HepG2 (cell line): ENCODE measurements around the gene NSD1. TPM values are rescaled to one million over a fixed set of nuclear protein-coding genes. Genes with fewer than 3 reads are reported as not detected.

Experiments
- CC2D1A ChIP-seq: sonication (generic); formaldehyde crosslinking; IDR thresholded peaks from 2 replicates; pipeline ENCODE4 v1.8.1; 2023; ENCODE audit warnings: mild to moderate bottlenecking, missing genetic modification reagents
- CHCHD3 ChIP-seq: sonication (generic); formaldehyde crosslinking; IDR thresholded peaks from 2 replicates; pipeline ENCODE4 v1.8.0; 2022; ENCODE audit warnings: mild to moderate bottlenecking, missing genetic modification reagents, moderate library complexity
- KLF13 ChIP-seq: sonication (generic); formaldehyde crosslinking; IDR thresholded peaks from 2 replicates; pipeline ENCODE4 v1.4.0; 2020; ENCODE audit warnings: mild to moderate bottlenecking, missing genetic modification reagents
- ONECUT2 ChIP-seq: sonication (generic); formaldehyde crosslinking; IDR thresholded peaks from 2 replicates; pipeline ENCODE4 v1.4.0; 2020; ENCODE audit warnings: missing genetic modification reagents
- REPIN1 ChIP-seq: sonication (generic); formaldehyde crosslinking; IDR thresholded peaks from 2 replicates; pipeline ENCODE4 v1.8.0; 2022; ENCODE audit warnings: missing genetic modification reagents, low read depth, mild to moderate bottlenecking, borderline replicate concordance
- SMAD3 ChIP-seq: sonication (generic); formaldehyde crosslinking; IDR thresholded peaks from 2 replicates; pipeline ENCODE4 v1.4.0; 2020; ENCODE audit warnings: missing genetic modification reagents
- SMC3 ChIP-seq: IDR thresholded peaks from 2 replicates; pipeline ENCODE4 v1.6.1; 2011; ENCODE audit warnings: low read length, improper control_type of control experiment
- SOX6 ChIP-seq, 2 experiments: fragments of 450-650 bp in 1 of 2; sonication (generic) in 1 of 2; formaldehyde crosslinking in 1 of 2; IDR thresholded peaks; 2 replicates each; pipeline versions ENCODE4 v1.4.0 to v1.6.1; 2017 to 2020; ENCODE audit warnings: antibody characterized with exemption in 1 of 2, mild to moderate bottlenecking in 1 of 2, missing genetic modification reagents in 1 of 2
- SP5 ChIP-seq: IDR thresholded peaks from 2 replicates; pipeline ENCODE4 v1.6.1; 2016; ENCODE audit warnings: low read depth, borderline replicate concordance
- ZNF225 ChIP-seq: sonication (generic); formaldehyde crosslinking; IDR thresholded peaks from 2 replicates; pipeline ENCODE4 v1.4.0; 2020; ENCODE audit warnings: mild to moderate bottlenecking, missing genetic modification reagents
- ZNF772 ChIP-seq: sonication (generic); formaldehyde crosslinking; IDR thresholded peaks from 2 replicates; pipeline ENCODE4 v1.5.0; 2020; ENCODE audit warnings: mild to moderate bottlenecking, missing genetic modification reagents
- polyA plus RNA-seq, 8 experiments: library from polyadenylated mRNA; depleted of rRNA in 3 of 8; stranded (reverse) in 7 of 8; unstranded in 1 of 8; fragments of >200 nt; fragmentation: Illumina TruSeq in 4 of 8; extraction: Trizol in 4 of 8; gene quantifications; 2 replicates each; pipeline versions ENCODE4 v1.2.1 to v1.2.3, GENCODE V29; 2011 to 2016; ENCODE audit warnings: low read depth in 4 of 8, missing spikeins in 1 of 8, mixed read lengths in 1 of 8; ENCODE audit not compliant: insufficient read depth in 1 of 8
- total RNA-seq, 5 experiments: library from RNA; depleted of rRNA; stranded (reverse); fragments of >200 nt; fragmentation: Illumina TruSeq; extraction: Trizol; gene quantifications; 2 replicates each; pipeline ENCODE4 v1.2.3, GENCODE V29; 2016; ENCODE audit warnings: low read depth in 1 of 5
- TF ChIP-seq, protein P1 (sequence below): sonication (generic); formaldehyde crosslinking; IDR thresholded peaks from 2 replicates; pipeline ENCODE4 v1.4.0; 2020; ENCODE audit warnings: mild to moderate bottlenecking, missing genetic modification reagents
- TF ChIP-seq, protein P2 (sequence below): sonication (generic); formaldehyde crosslinking; IDR thresholded peaks from 2 replicates; pipeline ENCODE4 v1.5.0; 2020; ENCODE audit warnings: mild to moderate bottlenecking, missing genetic modification reagents
- TF ChIP-seq, protein P3 (sequence below): sonication (generic); formaldehyde crosslinking; IDR thresholded peaks from 2 replicates; pipeline ENCODE4 v1.5.0; 2020; ENCODE audit warnings: missing genetic modification reagents
- TF ChIP-seq, protein P4 (sequence below): sonication (generic); formaldehyde crosslinking; IDR thresholded peaks from 2 replicates; pipeline ENCODE4 v1.5.0; 2020; ENCODE audit warnings: mild to moderate bottlenecking, missing genetic modification reagents, borderline replicate concordance

NSD1 gene
- total and polyA plus RNA-seq, 2 of the 13 experiments (the other 11 are each of a cell fraction or from before 2014, with no cell fraction given): 0.01 to 0.09 TPM

DNA sequence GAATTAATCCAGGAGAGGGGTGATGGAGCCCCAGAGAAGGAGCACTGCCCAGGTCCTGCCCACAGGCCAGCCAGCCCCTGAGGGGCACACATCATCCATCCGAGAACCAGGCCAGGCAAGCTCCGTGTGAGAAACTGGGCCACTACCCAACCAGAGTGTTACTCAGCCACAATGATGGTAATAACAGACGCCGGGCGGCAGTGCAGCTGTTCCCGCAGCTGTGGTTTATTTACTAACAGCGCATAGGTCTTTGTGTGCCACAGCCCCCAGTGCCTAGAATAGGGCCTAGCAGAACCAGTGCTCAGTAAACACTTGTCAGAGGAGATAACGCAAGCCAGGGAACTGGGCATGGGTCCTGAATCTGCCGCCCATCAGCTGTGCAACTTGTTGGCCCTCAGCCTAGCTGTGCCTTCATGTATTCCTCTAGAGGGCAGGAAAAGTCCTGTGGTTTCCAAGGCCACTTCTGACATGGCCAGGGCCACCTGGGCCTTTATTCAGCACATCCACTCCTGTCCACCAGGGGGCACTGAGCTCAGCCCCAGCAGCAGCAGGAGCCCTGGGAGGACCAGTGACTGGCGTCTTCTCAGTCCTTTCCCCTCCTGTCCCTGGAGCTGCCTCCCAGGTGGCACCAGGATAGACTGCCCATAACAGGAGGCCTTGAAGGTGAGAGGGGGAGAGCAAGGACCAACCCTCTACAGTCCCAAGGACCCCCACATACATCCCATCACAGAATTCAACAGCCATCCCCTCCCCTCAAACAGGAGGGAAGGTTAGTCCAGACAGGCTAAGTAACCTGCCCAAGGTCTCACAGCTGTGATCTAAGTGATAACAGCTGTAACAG, 176.0 kb downstream of the NSD1 start (continued):
- TF ChIP-seq, protein P1, sequence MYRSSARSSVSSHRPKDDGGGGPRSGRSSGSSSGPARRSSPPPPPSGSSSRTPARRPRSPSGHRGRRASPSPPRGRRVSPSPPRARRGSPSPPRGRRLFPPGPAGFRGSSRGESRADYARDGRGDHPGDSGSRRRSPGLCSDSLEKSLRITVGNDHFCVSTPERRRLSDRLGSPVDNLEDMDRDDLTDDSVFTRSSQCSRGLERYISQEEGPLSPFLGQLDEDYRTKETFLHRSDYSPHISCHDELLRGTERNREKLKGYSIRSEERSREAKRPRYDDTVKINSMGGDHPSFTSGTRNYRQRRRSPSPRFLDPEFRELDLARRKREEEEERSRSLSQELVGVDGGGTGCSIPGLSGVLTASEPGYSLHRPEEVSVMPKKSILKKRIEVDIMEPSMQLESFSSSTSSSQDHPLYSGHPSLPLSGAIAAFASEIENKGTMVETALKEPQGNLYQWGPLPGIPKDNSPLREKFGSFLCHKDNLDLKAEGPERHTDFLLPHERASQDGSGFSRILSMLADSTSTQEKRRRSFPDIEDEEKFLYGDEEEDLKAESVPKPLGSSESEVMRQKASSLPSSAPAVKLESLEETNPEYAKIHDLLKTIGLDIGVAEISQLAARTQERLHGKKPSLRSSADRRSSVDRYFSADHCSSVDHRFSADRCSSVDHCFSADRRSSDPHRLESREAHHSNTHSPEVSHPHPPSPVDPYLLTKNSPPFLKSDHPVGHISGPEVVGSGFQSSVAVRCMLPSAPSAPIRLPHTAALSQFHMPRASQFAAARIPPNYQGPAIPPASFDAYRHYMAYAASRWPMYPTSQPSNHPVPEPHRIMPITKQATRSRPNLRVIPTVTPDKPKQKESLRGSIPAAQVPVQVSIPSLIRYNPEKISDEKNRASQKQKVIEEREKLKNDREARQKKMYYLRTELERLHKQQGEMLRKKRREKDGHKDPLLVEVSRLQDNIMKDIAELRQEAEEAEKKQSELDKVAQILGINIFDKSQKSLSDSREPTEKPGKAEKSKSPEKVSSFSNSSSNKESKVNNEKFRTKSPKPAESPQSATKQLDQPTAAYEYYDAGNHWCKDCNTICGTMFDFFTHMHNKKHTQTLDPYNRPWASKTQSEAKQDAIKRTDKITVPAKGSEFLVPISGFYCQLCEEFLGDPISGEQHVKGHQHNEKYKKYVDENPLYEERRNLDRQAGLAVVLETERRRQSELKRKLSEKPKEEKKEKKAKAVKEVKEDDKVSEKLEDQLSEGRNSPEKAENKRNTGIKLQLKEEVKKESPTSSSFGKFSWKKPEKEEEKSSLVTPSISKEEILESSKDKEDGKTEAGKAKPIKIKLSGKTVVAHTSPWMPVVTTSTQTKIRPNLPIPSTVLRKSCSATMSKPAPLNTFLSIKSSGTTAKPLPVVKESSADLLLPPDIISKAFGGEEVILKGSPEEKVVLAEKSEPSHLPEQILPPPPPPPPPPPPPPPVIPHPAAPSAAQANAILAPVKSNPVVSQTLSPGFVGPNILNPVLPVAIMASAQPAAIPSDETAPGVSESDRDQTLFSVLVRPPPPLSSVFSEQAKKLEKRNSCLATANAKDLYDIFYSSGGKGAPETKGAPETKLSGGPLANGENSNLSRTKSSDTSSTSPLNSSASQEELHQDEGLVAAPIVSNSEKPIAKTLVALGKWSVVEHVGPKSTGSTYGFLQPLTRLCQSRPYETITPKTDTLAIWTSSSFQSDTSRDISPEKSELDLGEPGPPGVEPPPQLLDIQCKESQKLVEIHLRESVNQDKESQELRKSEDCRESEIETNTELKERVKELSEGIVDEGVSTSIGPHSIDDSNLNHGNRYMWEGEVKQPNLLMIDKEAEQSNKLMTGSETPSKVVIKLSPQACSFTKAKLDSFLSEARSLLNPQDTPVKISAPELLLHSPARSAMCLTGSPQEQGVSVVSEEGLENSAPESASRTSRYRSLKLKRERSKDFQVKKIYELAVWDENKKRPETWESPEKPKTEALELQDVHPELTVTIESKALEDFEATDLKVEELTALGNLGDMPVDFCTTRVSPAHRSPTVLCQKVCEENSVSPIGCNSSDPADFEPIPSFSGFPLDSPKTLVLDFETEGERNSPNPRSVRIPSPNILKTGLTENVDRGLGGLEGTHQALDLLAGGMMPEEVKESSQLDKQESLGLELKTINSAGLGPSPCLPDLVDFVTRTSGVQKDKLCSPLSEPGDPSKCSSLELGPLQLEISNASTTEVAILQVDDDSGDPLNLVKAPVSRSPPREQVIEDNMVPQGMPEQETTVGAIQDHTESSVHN: no peak
- TF ChIP-seq, protein P2, sequence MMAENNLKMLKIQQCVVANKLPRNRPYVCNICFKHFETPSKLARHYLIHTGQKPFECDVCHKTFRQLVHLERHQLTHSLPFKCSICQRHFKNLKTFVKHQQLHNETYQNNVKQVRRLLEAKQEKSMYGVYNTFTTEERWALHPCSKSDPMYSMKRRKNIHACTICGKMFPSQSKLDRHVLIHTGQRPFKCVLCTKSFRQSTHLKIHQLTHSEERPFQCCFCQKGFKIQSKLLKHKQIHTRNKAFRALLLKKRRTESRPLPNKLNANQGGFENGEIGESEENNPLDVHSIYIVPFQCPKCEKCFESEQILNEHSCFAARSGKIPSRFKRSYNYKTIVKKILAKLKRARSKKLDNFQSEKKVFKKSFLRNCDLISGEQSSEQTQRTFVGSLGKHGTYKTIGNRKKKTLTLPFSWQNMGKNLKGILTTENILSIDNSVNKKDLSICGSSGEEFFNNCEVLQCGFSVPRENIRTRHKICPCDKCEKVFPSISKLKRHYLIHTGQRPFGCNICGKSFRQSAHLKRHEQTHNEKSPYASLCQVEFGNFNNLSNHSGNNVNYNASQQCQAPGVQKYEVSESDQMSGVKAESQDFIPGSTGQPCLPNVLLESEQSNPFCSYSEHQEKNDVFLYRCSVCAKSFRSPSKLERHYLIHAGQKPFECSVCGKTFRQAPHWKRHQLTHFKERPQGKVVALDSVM (CRISPR knock-in tag): no peak
- TF ChIP-seq SOX6 (IDR thresholded peaks at IDR 0.05): no peak
- peak; percentile 44; the same call in 1 of the 2 replicates for TF ChIP-seq SOX6 (CRISPR knock-in tag; IDR thresholded peaks at IDR 0.05)
- peak; percentile 60; the same call in 1 of the 2 replicates for TF ChIP-seq SMC3
- no peak for TF ChIP-seq ZNF225 (CRISPR knock-in tag)
- TF ChIP-seq SP5 (CRISPR knock-in tag): no peak
- TF ChIP-seq ONECUT2 (CRISPR knock-in tag): no peak
- 0 out of 2 replicates have a peak, but pooled peaks have one; percentile 49 for TF ChIP-seq CC2D1A
- no peak for TF ChIP-seq KLF13
- TF ChIP-seq, protein P3, sequence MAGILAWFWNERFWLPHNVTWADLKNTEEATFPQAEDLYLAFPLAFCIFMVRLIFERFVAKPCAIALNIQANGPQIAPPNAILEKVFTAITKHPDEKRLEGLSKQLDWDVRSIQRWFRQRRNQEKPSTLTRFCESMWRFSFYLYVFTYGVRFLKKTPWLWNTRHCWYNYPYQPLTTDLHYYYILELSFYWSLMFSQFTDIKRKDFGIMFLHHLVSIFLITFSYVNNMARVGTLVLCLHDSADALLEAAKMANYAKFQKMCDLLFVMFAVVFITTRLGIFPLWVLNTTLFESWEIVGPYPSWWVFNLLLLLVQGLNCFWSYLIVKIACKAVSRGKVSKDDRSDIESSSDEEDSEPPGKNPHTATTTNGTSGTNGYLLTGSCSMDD: no peak
- TF ChIP-seq, protein P4, sequence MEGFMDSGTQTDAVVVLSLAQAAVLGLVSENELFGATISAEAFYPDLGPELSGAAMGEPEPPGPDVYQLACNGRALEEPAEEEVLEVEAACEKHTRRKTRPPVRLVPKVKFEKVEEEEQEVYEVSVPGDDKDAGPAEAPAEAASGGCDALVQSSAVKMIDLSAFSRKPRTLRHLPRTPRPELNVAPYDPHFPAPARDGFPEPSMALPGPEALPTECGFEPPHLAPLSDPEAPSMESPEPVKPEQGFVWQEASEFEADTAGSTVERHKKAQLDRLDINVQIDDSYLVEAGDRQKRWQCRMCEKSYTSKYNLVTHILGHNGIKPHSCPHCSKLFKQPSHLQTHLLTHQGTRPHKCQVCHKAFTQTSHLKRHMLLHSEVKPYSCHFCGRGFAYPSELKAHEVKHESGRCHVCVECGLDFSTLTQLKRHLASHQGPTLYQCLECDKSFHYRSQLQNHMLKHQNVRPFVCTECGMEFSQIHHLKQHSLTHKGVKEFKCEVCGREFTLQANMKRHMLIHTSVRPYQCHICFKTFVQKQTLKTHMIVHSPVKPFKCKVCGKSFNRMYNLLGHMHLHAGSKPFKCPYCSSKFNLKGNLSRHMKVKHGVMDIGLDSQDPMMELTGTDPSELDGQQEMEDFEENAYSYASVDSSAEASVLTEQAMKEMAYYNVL: no peak
- 0 out of 2 replicates have a peak, but pooled peaks have one; percentile 33 for TF ChIP-seq SMAD3 (CRISPR knock-in tag)
- TF ChIP-seq CHCHD3 (CRISPR knock-in tag): 0 out of 2 replicates have a peak, but pooled peaks have one; percentile 53
- peak; percentile 45; the same call in 1 of the 2 replicates for TF ChIP-seq REPIN1
- TF ChIP-seq ZNF772 (CRISPR knock-in tag): 0 out of 2 replicates have a peak, but pooled peaks have one; percentile 43
